Measurements from ENCODE around the gene SP100.

DNA sequence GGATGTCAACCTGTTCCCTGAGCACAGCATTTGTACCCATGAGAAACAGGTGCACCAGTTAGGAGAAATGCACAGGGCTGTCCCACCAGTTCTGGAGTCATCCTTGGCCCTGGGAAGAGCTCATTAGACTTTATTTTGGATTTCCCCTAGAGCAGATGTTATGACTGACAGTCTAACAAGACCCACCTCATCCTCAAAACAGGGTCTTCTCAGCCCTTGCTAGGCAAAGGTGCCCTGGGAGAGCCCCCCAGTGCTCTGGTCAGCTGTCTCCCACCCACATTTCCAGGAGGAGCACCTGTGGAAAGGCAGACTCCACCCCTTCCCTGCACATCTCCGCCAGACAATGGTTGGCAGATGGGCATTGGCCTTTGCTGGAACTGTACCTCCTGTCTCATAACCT, 5.7 kb upstream of the SP100 start:
- TF ChIP-seq, protein P1, sequence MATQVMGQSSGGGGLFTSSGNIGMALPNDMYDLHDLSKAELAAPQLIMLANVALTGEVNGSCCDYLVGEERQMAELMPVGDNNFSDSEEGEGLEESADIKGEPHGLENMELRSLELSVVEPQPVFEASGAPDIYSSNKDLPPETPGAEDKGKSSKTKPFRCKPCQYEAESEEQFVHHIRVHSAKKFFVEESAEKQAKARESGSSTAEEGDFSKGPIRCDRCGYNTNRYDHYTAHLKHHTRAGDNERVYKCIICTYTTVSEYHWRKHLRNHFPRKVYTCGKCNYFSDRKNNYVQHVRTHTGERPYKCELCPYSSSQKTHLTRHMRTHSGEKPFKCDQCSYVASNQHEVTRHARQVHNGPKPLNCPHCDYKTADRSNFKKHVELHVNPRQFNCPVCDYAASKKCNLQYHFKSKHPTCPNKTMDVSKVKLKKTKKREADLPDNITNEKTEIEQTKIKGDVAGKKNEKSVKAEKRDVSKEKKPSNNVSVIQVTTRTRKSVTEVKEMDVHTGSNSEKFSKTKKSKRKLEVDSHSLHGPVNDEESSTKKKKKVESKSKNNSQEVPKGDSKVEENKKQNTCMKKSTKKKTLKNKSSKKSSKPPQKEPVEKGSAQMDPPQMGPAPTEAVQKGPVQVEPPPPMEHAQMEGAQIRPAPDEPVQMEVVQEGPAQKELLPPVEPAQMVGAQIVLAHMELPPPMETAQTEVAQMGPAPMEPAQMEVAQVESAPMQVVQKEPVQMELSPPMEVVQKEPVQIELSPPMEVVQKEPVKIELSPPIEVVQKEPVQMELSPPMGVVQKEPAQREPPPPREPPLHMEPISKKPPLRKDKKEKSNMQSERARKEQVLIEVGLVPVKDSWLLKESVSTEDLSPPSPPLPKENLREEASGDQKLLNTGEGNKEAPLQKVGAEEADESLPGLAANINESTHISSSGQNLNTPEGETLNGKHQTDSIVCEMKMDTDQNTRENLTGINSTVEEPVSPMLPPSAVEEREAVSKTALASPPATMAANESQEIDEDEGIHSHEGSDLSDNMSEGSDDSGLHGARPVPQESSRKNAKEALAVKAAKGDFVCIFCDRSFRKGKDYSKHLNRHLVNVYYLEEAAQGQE (IDR thresholded peaks at IDR 0.05; ENCODE audit: insufficient read depth in 1 of 2, low read depth in 2 of 2, low read length in 2 of 2): no peak
- TF ChIP-seq POLR2AphosphoS5 (IDR thresholded peaks at IDR 0.05; ENCODE audit: low read depth, low read length): no peak
- no peak for TF ChIP-seq TAF1 (IDR thresholded peaks at IDR 0.05; ENCODE audit: borderline replicate concordance, insufficient read depth, low read length)
